ENCODE measurements around the gene CCDC141. TPM values are rescaled to one million over a fixed set of nuclear protein-coding genes. Genes with fewer than 3 reads are reported as not detected.
"Not testable (repeated sequence)": the region's sequence is repeated elsewhere in the genome, so short reads cannot be mapped to it uniquely, and the experiment has no call there.

Gene CCDC141, protein sequence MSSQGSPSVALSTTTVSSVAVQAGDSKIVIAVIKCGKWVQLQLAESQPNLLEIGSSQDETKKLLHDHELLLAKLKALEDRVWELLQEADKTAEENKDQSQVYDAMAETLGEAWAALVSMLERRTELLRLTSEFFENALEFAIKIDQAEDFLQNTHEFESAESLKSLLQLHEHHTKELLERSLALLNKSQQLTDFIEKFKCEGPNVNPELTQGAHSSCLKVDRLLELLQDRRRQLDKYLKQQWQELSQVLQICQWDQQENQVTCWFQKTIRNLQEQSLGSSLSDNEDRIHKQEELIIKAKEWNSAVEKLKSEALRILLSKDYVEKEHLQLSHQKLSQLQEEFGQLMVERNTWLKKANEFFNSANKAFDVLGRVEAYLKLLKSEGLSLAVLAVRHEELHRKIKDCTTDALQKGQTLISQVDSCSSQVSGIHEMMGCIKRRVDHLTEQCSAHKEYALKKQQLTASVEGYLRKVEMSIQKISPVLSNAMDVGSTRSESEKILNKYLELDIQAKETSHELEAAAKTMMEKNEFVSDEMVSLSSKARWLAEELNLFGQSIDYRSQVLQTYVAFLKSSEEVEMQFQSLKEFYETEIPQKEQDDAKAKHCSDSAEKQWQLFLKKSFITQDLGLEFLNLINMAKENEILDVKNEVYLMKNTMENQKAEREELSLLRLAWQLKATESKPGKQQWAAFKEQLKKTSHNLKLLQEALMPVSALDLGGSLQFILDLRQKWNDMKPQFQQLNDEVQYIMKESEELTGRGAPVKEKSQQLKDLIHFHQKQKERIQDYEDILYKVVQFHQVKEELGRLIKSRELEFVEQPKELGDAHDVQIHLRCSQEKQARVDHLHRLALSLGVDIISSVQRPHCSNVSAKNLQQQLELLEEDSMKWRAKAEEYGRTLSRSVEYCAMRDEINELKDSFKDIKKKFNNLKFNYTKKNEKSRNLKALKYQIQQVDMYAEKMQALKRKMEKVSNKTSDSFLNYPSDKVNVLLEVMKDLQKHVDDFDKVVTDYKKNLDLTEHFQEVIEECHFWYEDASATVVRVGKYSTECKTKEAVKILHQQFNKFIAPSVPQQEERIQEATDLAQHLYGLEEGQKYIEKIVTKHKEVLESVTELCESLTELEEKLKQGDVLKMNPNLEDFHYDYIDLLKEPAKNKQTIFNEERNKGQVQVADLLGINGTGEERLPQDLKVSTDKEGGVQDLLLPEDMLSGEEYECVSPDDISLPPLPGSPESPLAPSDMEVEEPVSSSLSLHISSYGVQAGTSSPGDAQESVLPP (N-terminal part only)
- total RNA-seq: 1 to 10 TPM; 1.2 to 3.9 TPM
- long read RNA-seq, partial matches to known transcripts: 1 of 1 reads
- long read RNA-seq, other reads (novel, unspliced or antisense): 0 of 1 reads

GRCh38 chr2:179049546-179050311 lies at the start of gene CCDC141:
Gene CCDC141 (minus strand): TSS chr2:179050137. CDS start chr2:179049941, 196 bp downstream.
- intact Hi-C loops (cut with DNase I, micrococcal nuclease): no loop called here
- peak; percentile 50 for ATAC-seq
- peak in 1 of 2 donors; percentile 8 for DNase-seq

DNA sequence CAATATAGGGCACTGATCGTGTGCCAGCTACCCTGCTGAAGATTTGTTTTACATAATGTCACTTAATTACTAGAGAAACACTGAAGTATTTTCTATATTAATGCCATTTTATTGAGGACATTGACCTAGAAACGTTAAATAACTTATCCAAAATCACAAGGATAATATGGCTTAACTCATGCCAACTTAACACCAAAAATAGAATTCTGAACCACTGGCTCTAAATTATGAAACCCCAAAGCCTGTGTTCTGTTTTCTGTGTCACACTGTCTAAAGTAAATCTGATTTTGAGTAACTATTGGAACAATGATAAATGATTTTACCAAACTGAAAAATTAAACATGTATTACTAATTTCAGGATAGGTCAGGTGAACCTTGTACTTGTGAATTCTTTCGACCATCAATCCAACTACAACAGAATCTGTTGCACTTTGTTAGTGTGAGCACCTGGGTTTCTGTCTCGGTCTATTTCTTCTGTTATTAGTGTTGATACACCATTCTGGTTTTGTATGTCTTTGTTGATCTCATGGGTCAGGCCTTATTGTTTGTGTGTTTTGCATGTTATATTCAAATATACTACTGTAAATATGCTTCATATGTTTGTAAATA lies 48.2 kb upstream of the CCDC141 start:
- intact Hi-C loops (cut with DNase I, micrococcal nuclease): no loop called here
- ATAC-seq: no peak
- no peak for DNase-seq

DNA sequence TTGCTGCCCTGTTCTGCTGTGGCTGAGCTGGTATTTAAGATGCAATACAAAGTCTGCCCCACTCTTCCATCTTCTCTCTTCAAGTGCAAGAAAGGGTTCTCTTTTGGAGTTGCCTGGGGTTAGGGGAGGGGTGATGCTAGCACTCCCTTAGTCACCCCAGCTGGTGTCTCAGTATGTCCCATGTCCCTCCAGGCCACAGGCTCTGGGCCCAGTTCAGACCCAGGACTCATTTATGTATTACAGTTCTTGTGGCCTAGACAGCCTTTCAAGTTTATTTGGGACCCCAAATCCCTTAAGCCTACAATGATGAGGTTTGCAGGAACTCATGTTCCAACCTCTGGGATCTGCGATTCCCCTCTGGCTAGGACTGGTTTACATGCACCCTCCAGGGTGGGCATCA lies 47.2 kb upstream of the CCDC141 start:
- intact Hi-C loops (cut with DNase I, micrococcal nuclease): no loop called here
- no peak for ATAC-seq

DNA sequence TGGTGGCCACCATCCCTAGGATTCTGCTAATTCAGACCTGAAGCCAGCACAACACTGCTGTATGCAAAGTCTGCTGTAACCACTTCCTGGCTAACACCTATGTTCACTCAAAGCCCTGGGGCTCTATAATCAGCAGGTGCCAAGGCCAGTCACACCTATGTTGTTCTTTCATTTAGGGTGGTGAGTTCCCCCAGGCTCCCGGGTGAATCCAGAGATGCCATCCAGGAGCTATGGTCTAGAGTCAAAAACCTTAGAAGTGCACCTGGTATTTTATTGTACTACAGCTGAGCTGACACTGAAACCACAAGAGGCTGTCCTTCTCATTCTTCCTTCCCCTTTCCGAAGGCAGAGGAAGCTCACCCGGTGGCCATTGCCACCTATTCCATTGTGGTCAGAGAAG lies 46.2 kb upstream of the CCDC141 start:
- intact Hi-C loops (cut with DNase I, micrococcal nuclease): no loop called here
- DNase-seq (no peak), ATAC-seq (peak; percentile 53)

More for the DNA sequence above, 47.2 kb upstream of the CCDC141 start:
- DNase-seq: no peak

GRCh38 chr2:179092912-179093311 lies 43.0 kb upstream of the CCDC141 start:
- DNase-seq; intact Hi-C loops (cut with DNase I, micrococcal nuclease); ATAC-seq: not testable (repeated sequence)

DNA sequence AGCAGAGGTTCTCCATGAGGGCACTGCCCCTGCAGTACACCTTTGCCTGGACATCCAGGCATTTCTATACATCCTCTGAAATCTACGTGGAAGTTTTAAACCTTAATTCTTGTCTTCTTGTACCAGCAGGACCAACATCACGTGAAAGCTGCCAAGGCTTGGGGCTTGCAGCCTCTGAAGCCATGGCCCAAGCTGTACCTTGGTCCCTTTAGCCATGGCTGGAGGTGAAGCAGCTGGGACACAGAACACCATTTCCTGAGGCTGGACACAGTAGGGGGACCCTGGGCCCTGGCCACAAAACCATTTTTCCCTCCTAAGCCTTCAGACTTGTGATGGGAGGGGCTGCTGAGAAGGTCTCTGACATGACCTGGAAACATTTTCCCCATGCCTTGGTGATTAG lies 32.8 kb upstream of the CCDC141 start:
- DNase-seq: no peak
- intact Hi-C loops (cut with DNase I, micrococcal nuclease): no loop called here
- ATAC-seq: no peak

GRCh38 chr2:179081954-179082353 lies 32.0 kb upstream of the CCDC141 start:
- ATAC-seq (no peak), DNase-seq (no peak)
- intact Hi-C loops (cut with DNase I, micrococcal nuclease): no loop called here

- DNase-seq (no peak), ATAC-seq (no peak)
- intact Hi-C loops (cut with DNase I, micrococcal nuclease): no loop called here
These were observed 22.6 kb upstream of the CCDC141 start for GRCh38 chr2:179072527-179072926.

DNA sequence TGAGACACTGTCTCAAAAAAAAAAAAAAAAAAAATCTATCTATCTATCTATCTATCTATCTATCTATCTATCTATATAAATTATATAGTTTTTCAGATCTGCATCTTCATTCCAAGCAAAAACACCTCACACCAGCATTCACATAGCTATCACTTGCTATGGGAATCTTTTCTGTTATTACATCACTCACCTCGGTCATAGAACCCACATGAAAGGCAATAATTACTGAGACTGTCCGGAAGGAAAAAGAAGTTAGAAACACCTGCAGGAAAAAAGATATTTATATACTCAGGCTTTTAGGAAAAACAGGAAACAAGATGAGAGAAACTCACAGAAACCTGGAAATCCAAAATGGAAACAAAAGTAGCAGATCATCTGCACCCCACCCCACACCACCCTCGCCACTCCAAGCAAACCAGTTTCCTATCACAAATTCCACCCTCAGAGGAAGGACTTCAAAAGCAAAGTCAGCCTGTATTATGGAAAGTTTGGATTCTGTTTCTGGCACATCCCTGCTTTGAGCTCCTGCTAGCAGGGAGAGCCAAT lies 21.9 kb upstream of the CCDC141 start:
- ATAC-seq (no peak), DNase-seq (no peak)
- intact Hi-C loops (cut with DNase I, micrococcal nuclease): no loop called here

- ATAC-seq: no peak
- no peak for DNase-seq
- intact Hi-C loops (cut with DNase I, micrococcal nuclease): no loop called here
These were observed 21.0 kb upstream of the CCDC141 start for GRCh38 chr2:179070895-179071294.

GRCh38 chr2:179069685-179070084 lies 19.7 kb upstream of the CCDC141 start:
- no peak for ATAC-seq
- DNase-seq: no peak
- intact Hi-C loops (cut with DNase I, micrococcal nuclease): no loop called here

GRCh38 chr2:179068991-179069643 lies 19.2 kb upstream of the CCDC141 start:
- ATAC-seq (no peak), DNase-seq (no peak)
- intact Hi-C loops (cut with DNase I, micrococcal nuclease): no loop called here

GRCh38 chr2:179059026-179059700 lies 9.2 kb upstream of the CCDC141 start:
- no peak for DNase-seq
- intact Hi-C loops (cut with DNase I, micrococcal nuclease): no loop called here
- no peak for ATAC-seq

GRCh38 chr2:179057737-179058136 lies 7.8 kb upstream of the CCDC141 start:
- intact Hi-C loops (cut with DNase I, micrococcal nuclease): no loop called here
- no peak for ATAC-seq
- no peak for DNase-seq

DNA sequence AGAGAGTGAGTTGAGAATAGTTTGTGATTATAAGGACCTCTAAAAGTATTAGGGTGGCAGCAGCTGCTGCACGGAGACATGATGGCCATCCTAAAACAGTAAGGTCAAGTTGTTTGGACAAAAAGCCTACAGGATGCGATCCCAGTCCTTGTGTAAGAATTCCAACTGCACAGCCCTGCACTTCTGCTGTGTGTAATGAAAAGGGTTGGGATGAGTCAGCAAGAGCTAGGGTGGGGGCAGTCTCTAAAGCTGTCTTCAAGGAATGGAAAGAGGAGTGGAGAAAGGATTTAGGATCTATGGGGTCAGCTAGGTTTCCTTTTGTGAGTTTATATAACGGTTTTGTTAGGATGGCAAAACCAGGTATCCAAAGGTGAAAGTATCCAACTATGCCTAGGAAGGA lies 3.6 kb upstream of the CCDC141 start:
- DNase-seq; ATAC-seq; intact Hi-C loops (cut with DNase I, micrococcal nuclease): not testable (repeated sequence)

DNA sequence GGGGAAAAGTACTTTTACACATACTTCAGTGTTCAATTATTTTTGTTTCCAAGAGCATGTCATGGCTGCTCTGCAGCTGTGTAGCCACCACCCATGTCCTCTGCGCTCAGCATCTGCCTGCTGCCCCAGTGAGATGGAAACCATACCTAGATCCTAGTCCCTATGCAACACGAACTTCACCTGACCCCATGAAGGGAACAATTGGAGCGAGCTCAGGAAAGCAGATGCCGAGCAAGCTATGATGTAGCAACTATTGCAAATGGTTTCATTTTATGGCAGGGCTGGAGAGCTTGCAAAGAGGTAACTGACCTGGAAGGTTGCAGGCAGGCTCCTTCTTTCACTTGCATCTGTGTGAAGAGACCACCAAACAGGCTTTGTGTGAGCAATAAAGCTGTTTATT lies 1.3 kb upstream of the CCDC141 start:
- ATAC-seq (no peak), DNase-seq (no peak)
- intact Hi-C loops (cut with DNase I, micrococcal nuclease): no loop called here

DNA sequence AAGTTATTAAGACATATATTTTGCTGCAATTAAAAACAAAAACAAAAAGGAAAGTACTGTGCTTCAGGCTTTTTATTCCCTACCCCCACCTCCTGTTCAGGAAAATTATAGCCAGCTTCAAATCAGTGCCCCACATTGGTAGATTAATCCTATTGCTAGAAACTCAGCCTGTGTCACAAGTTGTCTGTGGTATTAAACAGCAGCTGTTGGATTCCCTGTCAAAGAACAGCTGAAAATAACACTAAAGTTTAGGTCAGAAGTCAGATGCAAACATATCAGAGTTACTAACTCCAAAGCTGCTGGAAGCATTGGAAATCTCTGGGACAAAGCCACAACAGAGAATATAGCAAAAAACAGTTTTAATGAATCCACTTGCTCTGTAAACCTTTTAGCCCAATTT lies 818 bp upstream of the CCDC141 start:
- intact Hi-C loops (cut with DNase I, micrococcal nuclease): no loop called here
- ATAC-seq: no peak
- no peak for DNase-seq
